Activated CD4-positive, CD25-positive, alpha-beta regulatory T cell treated with anti-CD3 and anti-CD28 coated beads, Interleukin-2, amount 50 U/mL, for 16 hours (primary cell): ENCODE measurements around the gene IKZF2.

ENCODE experiments used
- DNase-seq: peaks from one replicate; pipeline ENCODE4 v3.0.0-alpha.2; 2020; ENCODE audit warnings: low read depth, low spot score

IKZF2 gene

DNA sequence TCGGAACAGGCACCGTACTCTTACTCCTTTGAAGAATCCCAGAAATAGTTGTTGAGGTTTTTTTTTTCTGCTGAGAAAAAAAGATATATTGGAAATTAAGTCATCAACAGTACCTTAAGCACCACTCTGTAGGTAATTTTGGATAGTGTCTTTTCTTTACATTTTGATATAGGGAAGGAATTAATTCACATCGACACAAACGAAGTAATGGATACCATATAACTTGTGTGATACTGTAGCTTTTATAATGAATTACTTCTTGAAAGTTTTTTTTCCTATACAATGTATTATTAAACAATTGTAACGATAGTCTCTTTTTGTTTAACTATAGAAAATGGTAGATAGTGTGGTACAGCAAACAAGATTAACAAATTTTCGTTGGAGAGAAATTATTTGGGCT is 1.5 kb upstream of the IKZF2 start:
- no peak for DNase-seq

GRCh38 chr2:213152065-213152794 is 818 bp upstream of the IKZF2 start:
- no peak for DNase-seq

- DNase-seq, result no peak
These were observed 906 bp downstream of the IKZF2 start for GRCh38 chr2:213150315-213151097.

- no peak for DNase-seq
These were observed 1.5 kb downstream of the IKZF2 start for GRCh38 chr2:213149949-213150314.

GRCh38 chr2:213149294-213149875 is 2.0 kb downstream of the IKZF2 start:
- DNase-seq, result no peak

- no peak for DNase-seq
These were observed 2.7 kb downstream of the IKZF2 start for GRCh38 chr2:213148572-213149261.

- no peak for DNase-seq
These were observed 3.9 kb downstream of the IKZF2 start for GRCh38 chr2:213147538-213147937.

DNA sequence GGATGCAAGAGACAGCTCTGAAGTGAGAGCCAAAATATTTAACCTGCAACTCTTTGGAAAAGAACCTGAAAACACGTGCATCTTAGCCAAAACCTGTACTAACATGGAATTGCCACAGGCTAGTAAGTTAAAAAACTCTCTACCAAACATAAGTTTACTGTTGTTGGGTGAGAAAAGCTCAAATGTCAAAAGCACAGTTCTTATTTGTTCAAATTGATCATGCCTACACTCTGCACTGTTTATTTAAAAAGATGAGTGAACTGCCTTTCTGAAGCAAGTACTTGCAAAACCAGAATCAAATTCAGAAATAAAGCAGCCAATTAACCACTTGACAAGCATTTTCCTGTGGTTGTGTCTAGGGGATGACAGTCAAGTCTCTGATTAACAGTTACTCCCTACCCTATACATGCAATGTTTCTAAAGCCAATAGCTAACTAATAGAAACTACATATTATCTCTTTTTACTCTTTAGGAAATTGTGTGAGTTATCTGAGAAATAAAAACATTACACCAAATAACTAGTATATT is 5.6 kb downstream of the IKZF2 start:
- DNase-seq, result no peak

DNA sequence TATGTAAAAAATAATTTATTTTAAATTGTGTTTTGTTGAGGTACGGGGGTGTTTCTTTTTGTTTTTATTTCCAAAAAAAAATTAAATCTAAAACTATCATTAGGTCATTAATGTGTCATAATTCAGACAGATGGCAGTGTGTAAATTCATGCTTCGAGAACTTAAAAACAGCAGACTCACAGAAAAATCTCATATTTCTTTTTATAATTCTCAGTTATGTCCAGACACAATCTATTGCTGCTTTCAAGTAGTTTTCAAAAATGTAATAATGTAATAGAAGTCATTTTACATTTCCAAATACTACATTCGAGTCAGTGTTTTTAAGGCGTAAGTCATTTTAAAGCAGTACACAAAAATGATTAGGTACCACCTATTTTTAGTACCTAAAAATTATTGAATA is 14.3 kb downstream of the IKZF2 start:
- no peak for DNase-seq

GRCh38 chr2:213129311-213129710 is 22.1 kb downstream of the IKZF2 start:
- no peak for DNase-seq

- no peak for DNase-seq
These were observed 25.6 kb downstream of the IKZF2 start for GRCh38 chr2:213125646-213126347.

DNA sequence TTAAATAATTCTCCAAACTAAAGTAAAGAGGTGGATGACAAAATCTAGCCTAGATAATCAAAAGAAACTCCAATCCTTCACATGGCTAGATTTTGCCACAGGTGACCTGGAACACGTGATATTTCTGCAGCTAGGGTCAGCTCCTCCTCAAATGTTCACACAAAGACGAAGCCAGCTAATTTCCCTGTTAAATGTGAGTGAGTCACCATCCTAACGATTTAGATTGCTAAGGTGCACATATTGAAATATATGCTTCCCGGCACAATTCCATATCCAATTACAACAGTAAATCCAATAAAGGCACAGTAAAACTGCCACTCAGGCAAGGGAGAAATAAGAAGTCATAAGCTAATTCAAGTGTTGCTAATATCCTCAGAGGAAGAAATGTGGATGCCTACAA is 28.7 kb downstream of the IKZF2 start:
- DNase-seq, result no peak

DNA sequence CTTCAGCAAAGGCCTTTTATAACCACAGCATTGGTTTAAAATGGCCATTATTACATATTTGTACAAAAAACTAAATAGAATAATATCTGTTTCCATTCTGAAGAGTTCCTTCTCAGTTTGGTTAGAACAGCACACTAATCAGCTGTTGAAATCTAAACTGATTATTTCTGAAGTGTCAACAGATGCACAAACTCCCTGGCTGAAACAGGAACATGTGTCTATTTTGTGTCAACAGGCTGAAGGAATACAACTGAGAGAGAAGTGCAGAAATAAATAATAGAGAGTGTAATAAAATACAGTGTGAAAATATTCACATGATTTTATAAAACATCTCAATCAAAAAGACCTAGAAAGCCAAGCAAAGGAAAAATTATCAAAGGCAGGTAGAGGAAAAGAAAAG is 29.7 kb downstream of the IKZF2 start:
- no peak for DNase-seq

GRCh38 chr2:213119061-213119809 is 32.2 kb downstream of the IKZF2 start:
- no peak for DNase-seq

DNA sequence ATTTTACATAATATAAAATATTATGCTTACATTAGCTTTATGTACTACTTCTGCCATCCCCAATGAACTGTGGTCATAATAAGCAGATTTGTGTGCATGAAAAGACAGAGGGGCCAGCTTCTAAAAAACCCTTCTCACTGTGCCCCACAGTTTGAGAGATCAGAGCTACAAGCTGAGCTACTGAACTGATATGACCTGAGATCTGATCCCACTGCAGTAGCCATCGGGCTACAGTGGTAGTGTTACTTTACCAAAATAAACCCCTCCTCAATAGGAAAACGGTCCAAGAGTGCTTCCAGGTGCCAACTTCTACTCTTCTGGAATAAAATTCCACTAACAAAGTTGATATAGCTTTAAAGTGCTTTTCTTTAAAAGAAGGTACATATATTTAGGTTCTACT is 43.1 kb downstream of the IKZF2 start:
- no peak for DNase-seq

- DNase-seq, result no peak
These were observed 43.7 kb downstream of the IKZF2 start for GRCh38 chr2:213107728-213108127.

DNA sequence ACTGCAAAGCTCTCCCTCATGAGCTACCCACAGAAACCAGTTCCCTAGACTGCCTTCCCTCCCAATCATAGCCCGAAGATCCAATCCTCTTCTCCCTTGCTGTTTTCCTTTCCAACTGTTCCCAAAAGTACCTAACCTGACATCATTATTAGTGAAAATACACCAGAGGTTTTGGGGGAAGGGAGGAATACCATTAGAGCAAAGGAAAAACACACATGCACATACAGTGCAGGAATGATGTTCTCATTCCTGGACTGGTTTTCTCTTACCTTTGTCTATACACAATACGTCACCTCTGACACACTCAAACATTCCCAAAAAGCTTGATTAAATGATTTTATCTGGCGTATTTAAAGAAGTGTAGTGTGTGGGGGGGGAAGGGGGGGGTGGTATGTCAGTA is 46.2 kb downstream of the IKZF2 start:
- DNase-seq, result no peak

DNA sequence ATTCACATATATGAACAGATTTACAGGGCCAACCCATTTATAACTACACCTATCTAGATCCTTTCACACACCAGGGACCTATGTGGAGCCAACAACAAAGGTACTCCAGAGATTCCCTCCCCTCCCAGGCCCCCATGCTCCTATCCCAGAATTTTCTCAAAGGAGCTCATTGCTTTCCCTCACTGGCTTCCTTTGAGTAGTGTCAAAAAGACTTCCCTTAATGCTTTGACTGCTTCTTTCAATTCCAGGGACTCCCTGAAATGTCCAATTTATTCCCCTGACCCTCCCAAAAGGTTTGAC is 46.6 kb downstream of the IKZF2 start:
- DNase-seq, result no peak

DNA sequence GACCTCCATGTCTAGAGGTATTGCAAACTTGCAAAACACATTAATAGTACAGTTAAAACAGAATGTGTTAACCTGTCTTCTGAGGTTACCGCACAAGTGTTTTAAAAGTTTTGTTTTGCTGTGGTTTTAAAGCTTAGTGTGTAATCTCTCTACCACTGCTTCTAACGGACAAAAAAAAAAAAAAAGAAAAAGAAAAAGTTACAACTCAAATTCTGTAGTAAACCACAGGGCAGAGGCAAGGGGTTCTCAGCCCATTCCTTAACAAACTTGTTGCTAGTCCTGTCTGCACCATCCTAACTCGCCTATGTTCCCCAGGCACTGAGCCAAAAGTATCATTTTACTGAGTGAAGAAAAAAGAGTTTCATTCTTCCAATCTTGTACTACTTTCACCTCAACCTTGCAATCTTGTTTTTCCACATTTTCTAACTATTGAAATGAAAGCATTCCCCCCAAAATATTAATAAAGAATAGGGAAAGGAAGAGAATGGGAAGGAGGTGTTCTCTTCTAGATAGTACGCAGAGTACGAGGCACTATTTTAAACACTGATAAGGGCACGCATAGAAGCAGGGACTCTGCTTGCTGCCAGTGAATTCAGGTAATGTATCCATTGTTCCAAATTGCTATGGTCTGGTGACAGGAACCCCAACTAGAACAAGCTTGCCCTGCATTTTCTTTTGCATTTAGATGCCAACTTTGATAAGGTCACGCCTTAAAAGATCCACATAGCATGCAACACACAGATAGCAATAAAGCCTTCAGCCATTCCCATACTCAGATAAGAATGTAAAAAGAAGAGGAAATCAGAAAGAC is 47.1 kb downstream of the IKZF2 start:
- no peak for DNase-seq
